Germinal center (tissue), 1 donor: ENCODE results near the gene PCID2.
"Not testable (repeated sequence)": the region's sequence is repeated elsewhere in the genome, so short reads cannot be mapped to it uniquely, and the experiment has no call there.

ENCODE experiments used
- DNase-seq: peaks from one replicate; pipeline ENCODE4 v3.0.0; 2012; ENCODE audit warnings: mixed read lengths, low spot score

Gene PCID2

DNA sequence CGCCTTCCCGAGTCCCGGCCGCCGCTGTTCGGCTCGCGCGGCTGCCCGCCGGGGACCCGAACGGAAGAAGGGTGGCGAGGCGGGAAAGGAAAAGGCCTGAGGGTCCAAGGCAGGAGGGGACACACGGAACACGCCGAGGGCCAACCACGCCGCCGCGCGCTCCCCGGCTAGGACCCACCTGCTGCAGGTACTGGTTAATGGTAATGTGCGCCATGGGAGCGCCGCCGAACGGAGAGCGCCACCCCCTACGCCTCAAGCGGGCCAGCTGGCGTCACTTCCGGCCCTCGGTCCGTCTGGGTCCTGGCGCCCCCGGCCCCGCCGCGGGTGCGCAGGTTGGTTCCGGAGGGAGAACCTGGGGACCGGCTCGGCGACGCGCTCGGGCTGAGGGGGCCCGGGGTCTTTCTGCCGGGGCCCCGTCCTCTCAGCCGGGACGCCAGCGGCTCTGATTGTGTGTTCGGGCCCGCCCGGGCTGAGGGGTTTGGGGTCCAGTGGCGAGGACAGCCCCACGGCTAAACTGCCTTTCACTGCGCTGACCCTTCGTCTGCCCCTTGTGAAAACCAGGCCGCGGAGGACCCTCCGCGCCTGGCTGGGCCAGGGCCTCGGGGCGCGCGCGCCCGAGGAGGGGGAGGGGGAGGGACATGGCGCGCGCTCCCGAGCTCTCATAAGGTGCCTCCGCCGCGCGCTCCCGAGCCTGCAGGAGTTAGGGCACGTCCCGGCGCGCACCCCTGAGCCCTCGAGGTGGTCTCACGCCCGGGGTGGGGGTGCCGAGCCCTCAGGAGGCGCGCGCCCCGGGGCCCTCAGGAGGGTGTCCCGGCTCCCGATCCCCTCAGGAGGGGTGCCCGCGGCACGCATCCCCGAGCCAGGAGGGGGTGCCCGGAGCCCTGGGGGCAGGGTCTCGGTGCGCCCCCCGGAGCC lies at the start of gene PCID2:
PCID2 (minus strand) TSS at position 249 of the 915 bp plus-strand sequence; CDS start at position 214, 35 bp downstream.
- DNase-seq = peak; percentile 91

DNA sequence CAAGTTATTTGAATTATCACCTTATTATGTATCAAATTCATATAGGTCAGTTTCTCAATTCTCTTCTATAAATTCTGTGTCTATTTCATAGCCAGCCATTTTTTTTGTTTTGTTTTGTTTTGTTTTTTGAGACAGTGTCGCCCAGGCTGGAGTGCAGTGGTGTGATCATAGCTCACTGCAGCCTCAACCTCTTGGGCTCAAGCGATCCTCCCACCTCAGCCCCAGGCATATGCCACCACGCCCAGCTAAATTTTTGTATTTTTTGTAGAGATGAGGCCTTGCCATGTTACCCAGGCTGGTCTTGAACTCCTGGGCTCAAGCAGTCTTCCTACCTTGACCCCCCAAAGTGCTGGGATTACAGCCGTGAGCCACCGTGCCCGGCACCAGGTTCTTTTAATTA lies 49.4 kb upstream of the PCID2 start:
- DNase-seq = not testable (repeated sequence)

DNA sequence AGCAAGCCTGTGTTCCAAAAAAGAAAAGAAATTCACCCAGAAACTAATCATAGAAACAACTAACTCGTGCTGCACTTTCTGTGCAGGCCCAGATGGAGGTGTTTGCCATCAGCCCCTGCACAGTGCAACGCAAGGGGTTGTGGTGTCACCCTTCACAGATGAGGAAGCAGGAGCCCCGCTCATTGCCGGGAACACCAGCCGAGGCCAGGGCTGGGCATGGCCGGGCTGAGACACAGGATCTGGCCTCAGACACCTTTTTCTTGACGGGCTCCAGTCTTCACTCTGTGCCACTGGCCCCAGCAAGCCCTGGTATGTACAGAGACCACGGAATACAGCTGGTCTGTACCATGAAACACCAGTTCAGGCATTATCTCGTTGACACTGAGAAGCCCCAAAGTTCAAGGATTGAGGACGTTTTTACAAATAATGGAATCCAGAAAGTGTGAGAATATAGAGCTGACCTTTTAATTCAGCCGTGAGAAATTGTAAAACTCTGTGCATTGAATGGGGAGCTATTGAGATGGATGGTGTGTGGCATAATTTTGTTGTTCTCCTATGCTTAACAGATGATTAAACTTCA lies 44.1 kb upstream of the PCID2 start:
- no peak for DNase-seq

DNA sequence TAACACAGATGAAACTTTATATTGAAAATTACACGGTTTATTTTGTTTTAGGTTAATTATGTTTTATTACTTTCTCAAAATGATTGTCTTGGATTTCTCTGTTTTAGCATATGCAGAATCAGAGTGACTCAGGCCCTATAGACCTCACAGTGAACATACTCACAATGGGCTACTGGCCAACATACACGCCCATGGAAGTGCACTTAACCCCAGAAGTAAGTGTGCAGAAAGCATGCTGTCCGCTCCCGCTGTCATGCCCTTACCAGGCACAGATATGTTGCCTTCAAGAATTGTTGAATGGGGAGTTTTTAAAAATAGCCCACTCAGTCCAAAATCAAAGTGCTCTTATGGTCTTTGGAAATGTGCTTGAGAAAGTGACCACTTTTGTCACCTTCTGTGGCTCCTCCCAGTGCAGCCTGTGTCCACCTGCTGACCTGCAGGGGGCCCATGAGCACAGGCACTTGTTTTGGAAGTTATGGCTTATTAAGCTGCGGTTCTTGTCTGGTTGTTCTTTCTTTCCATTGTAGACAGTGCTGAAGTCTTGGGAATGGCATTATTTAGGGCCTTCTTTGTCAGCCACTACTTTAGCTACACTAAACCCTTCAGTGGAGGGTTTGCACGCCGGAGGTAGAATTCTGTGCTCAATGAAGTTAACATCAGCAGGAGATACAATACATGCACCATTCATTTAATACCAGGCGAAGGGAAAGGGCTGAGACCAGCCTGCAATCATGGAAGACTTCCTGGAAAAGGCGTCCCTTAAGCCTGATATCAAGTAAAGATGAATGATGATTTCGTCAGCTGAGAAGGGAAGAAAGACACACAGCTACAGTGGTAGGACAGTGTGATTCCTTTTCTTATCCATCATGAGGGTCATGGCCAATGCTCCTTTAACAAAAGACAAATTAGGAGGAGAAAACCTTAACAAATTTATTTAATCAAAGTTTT lies 37.7 kb upstream of the PCID2 start:
- no peak for DNase-seq

DNA sequence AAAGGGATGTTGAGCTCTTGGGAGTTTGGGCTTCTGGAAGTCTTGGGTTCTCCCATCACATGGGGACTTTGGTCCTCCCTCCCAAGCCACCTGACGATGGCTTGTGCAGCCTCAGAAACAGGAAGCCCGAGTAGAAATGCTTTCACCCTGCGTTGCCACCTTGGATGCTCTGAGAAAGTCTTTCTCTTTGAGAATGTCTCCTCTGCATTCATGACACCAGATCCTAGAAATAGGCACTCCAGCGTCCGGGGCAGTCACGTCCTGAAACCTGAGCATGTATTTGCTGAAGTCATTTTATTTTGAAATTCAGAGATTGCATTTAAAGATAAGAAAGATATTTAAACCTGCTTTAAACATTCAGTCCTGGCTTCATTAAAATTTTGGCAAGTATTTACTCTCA lies 35.4 kb upstream of the PCID2 start:
- no peak for DNase-seq

DNA sequence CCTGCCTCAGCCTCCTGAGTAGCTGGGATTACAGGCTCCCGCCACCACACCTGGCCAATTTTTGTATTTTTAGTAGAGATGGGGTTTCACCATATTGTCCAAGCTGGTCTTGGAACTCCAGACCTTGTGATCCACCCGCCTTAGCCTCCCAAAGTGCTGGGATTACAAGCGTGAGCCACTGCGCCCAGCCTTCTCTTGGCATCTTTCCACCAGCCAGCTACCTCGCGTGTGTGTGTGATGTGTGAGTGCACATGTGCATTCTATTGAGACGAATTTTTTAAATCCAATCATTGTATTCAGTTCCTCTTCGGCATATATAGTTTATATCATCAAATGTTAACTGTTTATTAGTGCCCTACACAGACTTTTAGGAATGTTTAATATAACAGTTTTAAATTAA lies 33.2 kb upstream of the PCID2 start:
- DNase-seq = not testable (repeated sequence)

DNA sequence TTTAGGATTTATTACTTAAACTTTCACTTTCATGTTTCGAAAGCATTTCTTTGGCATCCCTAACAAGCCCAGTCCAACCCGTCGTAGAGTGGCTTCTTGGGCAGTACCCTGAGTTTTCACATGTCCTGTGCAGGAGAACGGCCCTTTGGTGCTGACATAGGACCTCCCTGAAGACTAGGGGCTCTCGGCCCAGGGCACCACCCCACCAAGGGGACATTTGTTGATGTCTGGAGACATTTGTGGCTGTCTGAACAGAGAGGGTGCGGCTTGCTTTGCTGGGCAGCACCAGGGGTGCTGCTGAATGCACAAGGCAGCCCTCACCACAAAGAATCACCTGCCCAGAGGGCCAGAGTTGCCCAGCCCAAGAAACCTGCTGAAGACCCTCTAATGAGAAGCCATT lies 31.5 kb upstream of the PCID2 start:
- no peak for DNase-seq

DNA sequence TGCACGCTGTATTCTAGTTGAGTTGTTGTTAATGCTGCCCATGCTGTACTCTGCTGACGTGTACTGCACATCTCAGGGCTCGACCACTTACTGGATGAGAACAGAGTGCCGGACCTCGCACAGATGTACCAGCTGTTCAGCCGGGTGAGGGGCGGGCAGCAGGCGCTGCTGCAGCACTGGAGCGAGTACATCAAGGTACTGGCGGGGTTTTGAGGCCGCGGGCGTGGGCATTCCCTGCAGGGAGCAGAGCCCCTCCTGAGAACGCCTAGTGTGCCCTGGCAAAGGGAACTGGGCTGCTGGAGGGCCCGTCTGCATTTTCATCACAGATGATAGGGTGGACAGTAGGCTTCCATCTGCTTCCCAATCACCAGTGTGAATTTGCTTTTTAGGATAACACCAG lies 30.9 kb upstream of the PCID2 start:
- DNase-seq = no peak

DNA sequence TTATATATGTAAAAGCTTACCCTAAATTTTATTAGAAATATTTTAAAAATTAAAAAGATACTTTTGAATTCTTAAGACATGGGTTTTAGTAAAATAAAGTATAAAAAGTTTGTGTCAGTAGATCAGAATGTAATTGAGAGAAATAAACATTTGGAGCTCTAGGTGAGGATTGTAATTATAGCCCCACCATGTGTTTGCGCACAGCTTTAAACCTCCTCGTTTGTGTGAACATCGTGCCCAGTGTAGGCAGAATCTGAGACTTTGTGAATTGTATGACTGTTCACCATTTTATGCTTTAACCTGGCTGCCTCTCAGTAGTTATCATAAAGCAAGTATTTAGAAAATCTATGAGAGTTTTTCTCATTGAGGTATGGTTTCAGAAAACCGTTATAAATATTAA lies 30.1 kb upstream of the PCID2 start:
- no peak for DNase-seq

DNA sequence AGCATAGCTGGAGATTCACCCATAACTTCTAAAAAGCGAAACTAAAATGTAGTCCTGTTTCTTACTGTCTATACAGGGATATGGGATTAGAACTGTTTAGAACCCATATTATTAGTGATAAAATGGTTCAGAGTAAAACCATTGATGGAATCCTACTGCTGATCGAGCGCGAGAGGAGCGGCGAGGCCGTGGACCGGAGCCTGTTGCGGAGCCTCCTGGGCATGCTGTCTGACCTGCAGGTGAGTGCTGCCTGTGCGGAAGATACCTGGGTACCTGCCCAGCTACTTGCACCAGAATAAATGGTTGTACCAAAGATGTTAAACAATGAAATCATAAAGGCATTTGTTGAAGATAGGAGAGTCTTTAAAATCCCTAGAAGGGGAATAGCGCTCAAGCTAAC lies 24.6 kb upstream of the PCID2 start:
- DNase-seq = no peak

DNA sequence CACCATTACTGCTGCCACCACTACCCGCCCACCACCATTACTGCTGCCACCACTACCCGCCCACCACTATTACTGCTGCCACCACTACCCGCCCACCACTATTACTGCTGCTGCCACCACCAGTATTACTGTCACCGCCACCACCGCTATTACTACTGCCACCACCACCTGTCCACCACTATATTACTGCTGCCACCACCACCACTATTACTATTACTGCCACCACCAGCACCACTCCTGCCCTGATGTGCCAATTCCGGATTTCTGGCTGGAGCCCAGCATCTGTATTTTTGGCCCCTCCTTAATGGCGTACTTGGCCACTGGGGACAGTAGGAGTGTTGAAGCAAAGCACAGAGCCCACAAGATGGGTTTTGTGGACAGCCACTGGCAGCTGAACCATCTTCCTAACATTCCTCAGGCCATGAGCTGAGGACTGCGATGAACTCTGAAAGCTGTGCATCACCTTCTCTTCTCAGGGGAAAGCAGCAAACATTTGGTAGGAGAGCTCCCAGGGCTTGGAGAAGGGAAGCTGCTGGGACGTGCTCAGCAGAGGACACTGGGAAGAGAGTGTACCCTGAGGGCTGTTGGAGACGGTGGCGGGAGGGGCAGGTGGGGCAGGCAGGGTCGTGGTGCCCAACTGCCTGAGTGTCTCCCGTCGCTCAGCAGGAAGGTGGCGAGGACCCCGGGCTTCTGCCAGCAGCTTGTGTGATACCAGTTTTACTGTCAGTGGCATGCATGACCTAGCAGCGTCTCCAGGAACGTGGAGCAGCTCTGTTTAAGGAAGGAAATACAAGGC lies 23.9 kb upstream of the PCID2 start:
- no peak for DNase-seq

DNA sequence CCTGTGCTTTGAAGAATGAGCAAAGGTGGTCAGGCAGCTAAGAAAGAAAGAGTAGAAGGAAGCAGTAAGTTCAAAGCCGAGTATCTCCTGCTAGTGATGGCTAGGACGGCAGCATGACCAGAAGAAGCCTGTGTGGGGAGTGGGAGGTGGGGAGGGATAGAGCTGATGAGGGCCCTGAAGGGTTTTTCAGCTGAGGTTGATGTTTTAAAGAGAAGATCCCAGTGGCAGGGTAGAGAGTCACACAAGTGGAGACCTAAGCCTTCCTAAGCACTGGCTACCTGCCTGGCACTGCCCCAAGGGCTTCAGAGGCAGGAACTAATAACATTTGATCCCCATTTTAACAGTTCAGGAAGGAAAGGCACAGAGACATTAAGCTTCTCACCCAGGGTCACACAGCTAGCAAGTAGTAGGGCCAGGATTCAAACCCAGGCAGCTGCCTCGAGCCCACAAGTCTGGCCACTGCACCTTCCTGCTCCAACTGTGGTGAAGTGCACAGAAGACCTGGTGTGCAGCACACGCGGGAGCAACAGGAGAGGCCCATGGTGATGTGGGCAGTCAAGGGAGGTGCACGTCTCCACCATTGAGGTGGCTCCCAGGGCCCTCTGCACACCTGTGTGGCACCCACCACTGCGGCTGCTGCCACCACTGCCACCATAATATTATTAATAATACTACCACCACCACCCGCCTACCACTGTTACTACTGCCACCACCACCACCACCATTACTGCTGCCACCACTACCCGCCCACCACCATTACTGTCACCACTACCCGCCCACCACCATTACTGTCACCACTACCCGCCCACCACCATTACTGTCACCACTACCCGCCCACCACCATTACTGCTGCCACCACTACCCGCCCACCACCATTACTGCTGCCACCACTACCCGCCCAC lies 23.1 kb upstream of the PCID2 start:
- DNase-seq = no peak

DNA sequence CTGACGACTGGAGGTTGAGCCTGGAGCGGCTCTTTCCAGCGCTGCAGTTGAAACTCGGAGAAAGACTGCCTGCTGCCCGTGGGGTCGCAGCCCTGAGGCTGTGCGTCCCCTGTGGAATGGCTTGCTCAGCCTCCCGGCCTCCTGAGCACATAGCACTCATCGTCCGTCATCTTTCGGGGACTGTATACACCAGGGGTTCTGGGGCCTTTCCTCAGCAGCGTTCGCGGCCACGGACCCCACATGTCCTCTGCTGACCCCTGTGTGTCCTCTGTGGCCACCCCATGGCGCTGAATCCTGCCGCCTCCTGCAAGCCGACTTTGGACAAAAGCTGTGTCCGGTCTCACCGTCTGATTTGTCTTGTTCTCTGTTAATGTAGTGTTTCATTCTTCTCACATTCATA lies 21.3 kb upstream of the PCID2 start:
- DNase-seq = no peak

DNA sequence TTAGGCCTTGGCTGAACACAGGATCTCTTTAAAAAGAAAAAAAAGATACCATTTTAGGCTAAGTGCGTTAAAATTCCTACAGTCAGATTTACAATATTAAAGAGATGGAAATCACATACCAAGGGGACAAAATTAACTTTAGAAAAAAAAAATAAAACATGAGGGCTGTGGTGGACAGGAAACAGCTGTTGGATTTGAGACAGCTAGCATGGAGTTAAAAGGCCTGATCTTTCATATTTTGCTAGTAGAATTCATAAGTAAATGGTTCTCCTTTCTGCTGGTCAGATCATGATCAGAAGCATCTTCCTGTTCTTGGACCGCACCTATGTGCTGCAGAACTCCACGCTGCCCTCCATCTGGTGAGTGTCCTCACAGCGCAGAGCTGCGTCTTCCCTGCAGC lies 20.7 kb upstream of the PCID2 start:
- DNase-seq = no peak

DNA sequence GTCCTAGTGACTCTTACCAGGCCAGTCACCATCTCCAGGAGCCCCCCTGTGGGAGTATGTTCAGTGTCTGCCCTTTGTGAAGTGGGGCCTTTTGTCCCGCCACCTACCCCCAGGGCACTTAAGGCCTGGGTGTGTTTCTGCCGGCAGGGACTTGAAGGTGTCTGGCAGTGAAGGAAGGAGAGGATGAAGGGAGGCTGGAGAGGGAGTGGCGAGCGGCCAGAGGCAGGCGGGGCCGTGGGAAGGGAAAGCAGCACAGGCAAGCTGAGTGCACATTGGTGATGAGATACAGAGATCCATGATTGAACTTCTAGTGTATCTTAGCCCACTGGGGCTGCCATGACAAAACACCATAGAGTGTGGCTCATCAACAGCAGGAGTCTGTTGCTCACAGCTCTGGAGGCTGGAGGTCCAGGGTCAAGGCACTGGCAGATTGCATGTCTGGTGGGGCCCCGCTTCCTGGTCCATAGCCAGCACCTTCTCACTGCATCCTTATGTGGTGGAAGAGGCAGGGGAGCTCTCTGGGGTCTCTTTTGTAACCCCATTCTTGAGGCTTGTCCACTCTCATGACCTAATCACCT lies 18.5 kb upstream of the PCID2 start:
- DNase-seq = no peak

DNA sequence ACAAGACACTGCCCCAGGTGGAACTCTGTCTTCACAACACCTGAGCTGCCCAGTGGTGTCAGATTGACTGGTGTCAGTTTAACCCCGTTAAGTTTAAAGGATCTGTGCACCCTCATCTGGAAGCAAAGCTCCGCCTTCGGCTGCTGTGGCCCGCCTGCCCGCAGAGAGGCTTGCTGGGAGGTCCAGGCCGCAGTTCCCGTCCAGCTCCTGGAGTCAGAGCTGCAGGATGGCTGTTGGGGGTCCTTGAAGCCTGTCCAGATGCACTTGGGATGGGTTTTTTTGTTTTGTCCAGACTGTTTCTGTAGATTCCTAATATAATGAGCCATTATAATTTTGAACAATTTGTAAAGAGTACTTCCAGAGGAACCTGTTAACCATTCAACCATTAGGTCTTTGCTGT lies 17.0 kb upstream of the PCID2 start:
- no peak for DNase-seq

DNA sequence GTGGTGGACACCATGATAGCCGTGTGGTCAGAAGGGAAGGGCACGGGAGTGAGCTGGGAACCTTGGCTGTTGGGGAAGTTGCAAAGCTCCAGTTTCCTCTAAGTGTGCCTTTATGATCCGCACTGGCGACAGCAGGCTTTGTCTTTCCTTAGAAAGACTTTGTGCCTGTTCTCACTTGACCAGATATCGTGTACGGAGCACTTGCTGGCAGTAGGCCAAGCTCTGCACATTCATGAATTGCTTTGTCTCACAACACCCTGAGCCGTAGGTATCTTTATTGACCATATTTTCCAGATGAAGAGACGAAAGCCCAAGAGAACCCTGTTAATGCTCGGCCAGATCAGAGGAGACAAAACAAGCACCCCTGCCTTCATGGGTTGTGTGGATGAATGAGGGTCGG lies 16.0 kb upstream of the PCID2 start:
- DNase-seq = no peak

DNA sequence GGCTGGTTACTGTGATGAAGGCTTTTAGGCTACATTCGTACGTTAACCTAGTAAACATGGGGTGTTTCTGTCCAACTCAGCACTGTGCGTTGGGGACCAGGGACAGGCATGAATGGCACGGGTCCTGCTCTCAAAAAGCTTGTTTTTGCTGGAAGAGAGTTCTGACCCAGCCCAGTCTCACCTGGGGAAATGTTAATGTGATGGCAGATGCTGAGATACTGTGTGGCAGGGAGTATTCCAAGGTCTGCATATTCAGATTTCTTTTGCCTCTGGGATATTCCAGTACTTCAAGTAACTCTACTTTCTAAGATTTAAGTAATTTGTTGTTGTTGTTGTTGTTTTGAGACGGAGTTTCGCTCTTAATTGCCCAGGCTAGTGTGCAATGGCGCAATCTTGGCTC lies 14.6 kb upstream of the PCID2 start:
- no peak for DNase-seq

DNA sequence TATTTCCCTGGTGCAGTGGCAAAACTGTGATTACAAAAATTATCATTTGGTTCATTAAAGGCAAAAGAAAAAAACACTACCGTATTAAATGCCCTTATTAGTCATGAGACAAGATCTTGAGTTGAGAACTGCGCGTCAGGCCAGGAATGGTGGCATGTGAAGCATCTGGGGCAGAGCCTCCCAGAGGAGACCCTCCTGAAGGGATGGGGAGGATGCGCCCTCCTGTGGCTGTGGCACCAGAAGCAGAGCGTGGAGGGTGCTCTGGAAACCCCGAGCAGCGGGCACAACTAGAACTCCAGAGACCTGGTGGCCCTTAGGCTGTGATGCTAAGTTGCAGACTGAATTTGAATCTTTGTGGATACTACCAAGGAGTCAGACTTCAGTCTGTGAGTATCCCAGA lies 12.4 kb upstream of the PCID2 start:
- no peak for DNase-seq

DNA sequence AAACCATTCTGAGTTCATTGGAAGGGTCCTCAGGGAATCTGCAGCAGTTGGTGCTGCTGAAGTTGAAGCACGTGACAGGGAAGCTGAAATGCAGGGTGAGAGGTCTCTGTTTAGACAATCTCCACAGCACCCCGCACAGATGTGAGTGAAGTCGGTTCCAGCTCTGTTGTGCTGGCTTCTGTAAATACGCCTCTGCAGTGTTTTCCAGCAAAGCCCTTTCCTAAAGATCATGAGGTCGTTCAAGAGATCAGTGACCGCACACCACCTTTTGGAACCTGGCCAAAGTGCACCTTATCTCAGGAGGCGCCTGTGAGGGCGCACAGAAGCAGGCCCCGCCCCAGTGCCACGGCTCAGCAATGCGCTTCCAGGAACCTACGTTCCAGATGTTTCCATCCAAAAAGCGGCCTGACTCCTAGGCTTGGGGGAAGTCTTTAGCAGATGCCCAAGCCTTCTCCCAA lies 11.7 kb upstream of the PCID2 start:
- no peak for DNase-seq
